Type B pancreatic cell (in vitro differentiated cells): ENCODE data around the gene ASB15. TPM values are rescaled to one million over a fixed set of nuclear protein-coding genes. Genes with fewer than 3 reads are reported as not detected.

Experiments used
- DNase-seq: peaks from one replicate; pipeline ENCODE4 v3.0.0; 2021; ENCODE audit warnings: mixed read lengths; ENCODE audit not compliant: unreplicated experiment; ENCODE audit errors: extremely low spot score
- H3K27ac Mint-ChIP-seq: 2 replicates; pipeline ENCODE4 v1.8.0; 2021; ENCODE audit warnings: mild to moderate bottlenecking, mixed read lengths
- H3K27me3 Mint-ChIP-seq: 2 replicates; pipeline ENCODE4 v1.8.0; 2021; ENCODE audit warnings: mixed read lengths
- H3K36me3 Mint-ChIP-seq: 2 replicates; pipeline ENCODE4 v1.8.0; 2021; ENCODE audit warnings: mixed read lengths
- H3K4me1 Mint-ChIP-seq: one replicate; pipeline ENCODE4 v1.8.0; 2021; ENCODE audit warnings: mixed read lengths; ENCODE audit not compliant: unreplicated experiment
- H3K4me3 Mint-ChIP-seq: 2 replicates; pipeline ENCODE4 v1.8.0; 2021; ENCODE audit warnings: mild to moderate bottlenecking, mixed read lengths
- H3K9me3 Mint-ChIP-seq: 2 replicates; pipeline ENCODE4 v1.8.0; 2021; ENCODE audit warnings: mixed read lengths
- CTCF ChIP-seq: fragments of 200-600 bp; sonication (generic); conservative IDR thresholded peaks from 2 replicates; pipeline ENCODE4 v1.5.0; 2021; ENCODE audit warnings: antibody characterized with exemption, mild to moderate bottlenecking
- total RNA-seq: library from RNA; stranded (reverse); gene quantifications from 2 replicates; pipeline ENCODE4 v1.2.1, GENCODE V29; 2021; ENCODE audit warnings: low replicate concordance

Gene ASB15
- total RNA-seq, 1 donor from 2014 or later, result not detected

DNA sequence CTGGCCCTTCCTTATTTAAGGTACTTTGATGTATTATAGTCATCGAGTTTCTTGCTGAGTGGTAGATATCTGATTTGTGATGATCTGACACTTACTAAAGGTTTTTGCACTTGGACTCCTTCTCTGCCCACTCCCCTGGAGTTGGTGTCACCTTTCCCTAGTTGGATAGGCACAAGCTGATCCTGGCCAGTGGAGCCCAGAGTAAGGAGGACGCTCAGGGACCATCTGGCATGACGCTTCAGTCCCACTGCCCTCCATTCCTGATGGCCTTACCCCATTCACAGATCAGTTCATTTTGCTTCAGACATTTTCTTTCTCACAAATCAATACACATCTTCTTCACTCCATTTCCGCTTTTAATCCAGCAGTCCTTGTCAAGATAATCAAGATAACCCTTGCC lies 20.1 kb downstream of the ASB15 start:
- peaks cover 7% of the 10 kb centered on the region for H3K9me3 Mint-ChIP-seq
- H3K36me3 Mint-ChIP-seq, result no peaks in the 10 kb centered on the region
- DNase-seq, result no peak
- TF ChIP-seq CTCF, result no peak
- H3K4me3 Mint-ChIP-seq, result no peak overlapping the region
- H3K27me3 Mint-ChIP-seq, result no peaks in the 10 kb centered on the region
- peaks cover 4% of the 10 kb centered on the region for H3K4me1 Mint-ChIP-seq
- no peak overlapping the region for H3K27ac Mint-ChIP-seq

- Mint-ChIP-seq H3K27me3 (no peaks in the 10 kb centered on the region), H3K4me1 (peaks cover 4% of the 10 kb centered on the region), H3K36me3 (no peaks in the 10 kb centered on the region), H3K4me3 (no peak overlapping the region), H3K9me3 (peaks cover 7% of the 10 kb centered on the region), H3K27ac (peak overlapping the region; percentile 50)
- DNase-seq, result no peak
- TF ChIP-seq CTCF, result no peak
Observed at GRCh38 chr7:123622660-123623386, 21.2 kb downstream of the ASB15 start.

- H3K9me3 Mint-ChIP-seq, result peaks cover 7% of the 10 kb centered on the region
- peak; percentile 65 for TF ChIP-seq CTCF
- H3K27me3 Mint-ChIP-seq, result no peaks in the 10 kb centered on the region
- H3K27ac Mint-ChIP-seq, result no peak overlapping the region
- H3K4me3 Mint-ChIP-seq, result no peak overlapping the region
- no peak for DNase-seq
- peaks cover 4% of the 10 kb centered on the region for H3K4me1 Mint-ChIP-seq
- no peaks in the 10 kb centered on the region for H3K36me3 Mint-ChIP-seq
Observed at GRCh38 chr7:123624527-123625183, 23.0 kb downstream of the ASB15 start.

DNA sequence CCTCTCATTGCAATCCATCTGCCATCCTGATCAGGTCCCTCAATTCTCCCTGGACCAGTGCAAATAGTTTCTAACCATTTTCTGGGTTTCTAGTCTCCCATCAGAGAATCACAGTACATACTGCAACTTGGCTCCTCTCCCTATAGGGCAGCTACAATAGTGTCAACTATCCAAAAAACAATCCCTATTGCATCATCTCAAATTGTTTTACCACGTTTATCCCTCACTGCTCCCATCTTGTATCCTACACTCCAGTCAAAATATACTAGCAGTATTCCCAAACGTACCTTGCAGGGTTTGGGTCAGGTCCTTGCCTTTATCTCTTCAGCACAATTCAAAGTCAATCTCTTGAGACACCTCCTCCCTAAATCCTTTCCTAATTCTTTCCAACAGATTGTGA lies 23.6 kb downstream of the ASB15 start:
- Mint-ChIP-seq H3K27ac (no peak overlapping the region), H3K36me3 (no peaks in the 10 kb centered on the region), H3K4me1 (peaks cover 4% of the 10 kb centered on the region), H3K4me3 (no peak overlapping the region), H3K9me3 (peaks cover 7% of the 10 kb centered on the region), H3K27me3 (no peaks in the 10 kb centered on the region)
- no peak for TF ChIP-seq CTCF
- no peak for DNase-seq

GRCh38 chr7:123627851-123628250 lies 26.2 kb downstream of the ASB15 start:
- no peaks in the 10 kb centered on the region for H3K27me3 Mint-ChIP-seq
- H3K4me1 Mint-ChIP-seq, result peaks cover 2% of the 10 kb centered on the region
- DNase-seq, result no peak
- H3K9me3 Mint-ChIP-seq, result peaks cover 7% of the 10 kb centered on the region
- H3K27ac Mint-ChIP-seq, result no peak overlapping the region
- no peak for TF ChIP-seq CTCF
- no peaks in the 10 kb centered on the region for H3K36me3 Mint-ChIP-seq
- H3K4me3 Mint-ChIP-seq, result no peak overlapping the region
